Measurements from ENCODE around the gene IGF1R.

The IGF1R gene

DNA sequence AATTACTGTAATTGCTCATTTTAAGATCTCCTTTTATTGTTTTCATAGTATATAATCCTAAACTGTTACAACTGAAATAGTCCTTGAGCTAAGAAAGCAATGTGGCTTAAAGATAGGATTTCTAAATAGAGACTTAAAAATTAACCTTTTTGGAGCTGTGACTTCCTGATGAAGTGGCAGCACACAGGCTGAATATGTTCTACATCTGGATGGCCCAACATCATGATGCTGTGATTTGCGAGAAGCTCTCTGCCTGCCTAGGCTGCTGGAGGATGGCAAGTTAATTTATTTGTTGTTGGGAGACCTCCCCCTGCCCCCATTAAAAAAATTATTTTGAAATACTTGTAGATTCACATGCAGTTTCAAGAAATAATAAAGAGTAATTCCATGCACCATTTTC lies 134.5 kb downstream of the IGF1R start:
- DNase-seq (ENCODE audit: low read depth), result no peak
- no peak overlapping the region for H3K4me3 ChIP-seq (ENCODE audit: low read depth, low read length)
- TF ChIP-seq, protein P1, sequence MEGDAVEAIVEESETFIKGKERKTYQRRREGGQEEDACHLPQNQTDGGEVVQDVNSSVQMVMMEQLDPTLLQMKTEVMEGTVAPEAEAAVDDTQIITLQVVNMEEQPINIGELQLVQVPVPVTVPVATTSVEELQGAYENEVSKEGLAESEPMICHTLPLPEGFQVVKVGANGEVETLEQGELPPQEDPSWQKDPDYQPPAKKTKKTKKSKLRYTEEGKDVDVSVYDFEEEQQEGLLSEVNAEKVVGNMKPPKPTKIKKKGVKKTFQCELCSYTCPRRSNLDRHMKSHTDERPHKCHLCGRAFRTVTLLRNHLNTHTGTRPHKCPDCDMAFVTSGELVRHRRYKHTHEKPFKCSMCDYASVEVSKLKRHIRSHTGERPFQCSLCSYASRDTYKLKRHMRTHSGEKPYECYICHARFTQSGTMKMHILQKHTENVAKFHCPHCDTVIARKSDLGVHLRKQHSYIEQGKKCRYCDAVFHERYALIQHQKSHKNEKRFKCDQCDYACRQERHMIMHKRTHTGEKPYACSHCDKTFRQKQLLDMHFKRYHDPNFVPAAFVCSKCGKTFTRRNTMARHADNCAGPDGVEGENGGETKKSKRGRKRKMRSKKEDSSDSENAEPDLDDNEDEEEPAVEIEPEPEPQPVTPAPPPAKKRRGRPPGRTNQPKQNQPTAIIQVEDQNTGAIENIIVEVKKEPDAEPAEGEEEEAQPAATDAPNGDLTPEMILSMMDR (conservative IDR thresholded peaks at IDR 0.05; ENCODE audit: low read depth, low read length), result no peak

DNA sequence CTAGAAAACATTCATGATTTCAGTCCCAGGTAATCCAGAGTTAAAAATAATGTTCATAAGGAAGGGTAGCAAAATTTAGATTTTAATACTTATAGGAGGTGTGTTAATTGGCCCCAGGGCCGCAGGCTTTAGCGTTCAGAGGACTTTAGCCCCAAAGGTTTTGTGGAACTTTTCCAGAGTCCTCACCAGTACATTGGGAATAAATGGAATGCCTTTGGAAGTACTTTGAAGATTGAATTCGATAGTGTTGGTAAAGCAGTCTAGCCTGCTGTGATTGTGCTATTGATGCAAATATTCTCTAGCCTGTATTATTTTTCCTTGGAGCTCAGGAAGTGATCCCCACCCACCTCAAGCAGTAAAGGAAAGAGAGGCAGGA lies 137.1 kb downstream of the IGF1R start:
- TF ChIP-seq, protein P1 (conservative IDR thresholded peaks at IDR 0.05; ENCODE audit: low read depth, low read length), result no peak
- DNase-seq (ENCODE audit: low read depth), result no peak
- H3K4me3 ChIP-seq (ENCODE audit: low read depth, low read length), result no peak overlapping the region

DNA sequence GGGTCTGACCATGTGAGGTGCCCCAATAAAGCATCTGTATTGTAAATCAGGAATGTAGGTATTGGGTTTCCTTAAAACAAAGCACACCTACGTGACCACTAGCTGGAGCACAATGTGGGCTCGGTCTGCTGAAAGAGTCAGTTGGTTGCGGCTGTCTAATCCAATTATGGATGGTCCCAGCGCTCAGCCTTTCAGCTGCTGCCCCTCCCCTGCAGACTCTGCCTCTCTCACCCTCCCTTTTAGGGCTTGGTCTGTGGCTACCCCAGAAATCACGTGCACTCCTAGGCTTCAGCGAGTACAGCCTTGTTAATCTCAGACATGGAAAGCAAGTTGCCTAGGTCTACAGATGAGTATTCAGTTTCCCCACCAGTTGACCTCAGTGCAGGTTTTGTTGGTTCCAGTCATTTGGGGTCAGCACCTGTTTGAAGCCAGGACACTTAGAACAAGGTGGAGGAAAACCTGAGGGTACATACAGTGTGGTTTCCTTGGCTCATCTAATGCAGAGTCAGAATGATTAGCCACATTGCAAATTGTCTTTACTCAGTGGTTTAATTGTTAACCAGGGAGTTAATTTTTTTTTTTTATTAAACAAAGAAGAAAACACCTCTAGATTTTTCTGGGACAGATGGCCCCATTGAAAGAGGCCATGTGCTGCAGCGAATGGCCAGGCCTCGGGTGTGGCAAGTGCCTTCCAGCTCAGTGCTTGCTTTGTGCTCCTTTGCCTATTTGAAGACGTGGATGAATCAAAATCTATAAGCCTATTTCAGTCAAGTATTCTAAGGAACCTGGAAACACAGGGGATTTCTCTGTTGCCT lies 137.7 kb downstream of the IGF1R start:
- no peak overlapping the region for H3K4me3 ChIP-seq (ENCODE audit: low read depth, low read length)
- DNase-seq (ENCODE audit: low read depth), result no peak
- TF ChIP-seq, protein P1 (conservative IDR thresholded peaks at IDR 0.05; ENCODE audit: low read depth, low read length), result no peak

DNA sequence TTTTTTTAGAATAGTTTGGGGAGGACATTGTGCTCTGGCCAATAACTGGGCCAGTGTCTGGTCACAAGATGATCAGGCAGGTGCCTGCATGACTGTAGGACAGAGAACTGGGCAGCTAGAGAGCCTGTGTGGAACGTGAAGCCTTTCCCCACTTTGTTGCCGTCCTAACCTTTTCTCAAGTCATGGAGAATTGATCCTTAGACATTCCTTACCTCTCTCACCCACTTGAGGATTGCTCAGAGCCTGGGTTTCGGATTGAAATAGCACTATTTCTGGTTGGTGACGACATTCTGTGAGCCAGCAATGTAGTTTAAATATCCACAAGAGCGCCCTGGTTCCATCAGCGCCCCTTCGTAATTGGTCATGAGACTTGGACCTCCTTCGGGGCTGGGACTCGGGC lies 138.4 kb downstream of the IGF1R start:
- TF ChIP-seq, protein P1 (conservative IDR thresholded peaks at IDR 0.05; ENCODE audit: low read depth, low read length), result no peak

DNA sequence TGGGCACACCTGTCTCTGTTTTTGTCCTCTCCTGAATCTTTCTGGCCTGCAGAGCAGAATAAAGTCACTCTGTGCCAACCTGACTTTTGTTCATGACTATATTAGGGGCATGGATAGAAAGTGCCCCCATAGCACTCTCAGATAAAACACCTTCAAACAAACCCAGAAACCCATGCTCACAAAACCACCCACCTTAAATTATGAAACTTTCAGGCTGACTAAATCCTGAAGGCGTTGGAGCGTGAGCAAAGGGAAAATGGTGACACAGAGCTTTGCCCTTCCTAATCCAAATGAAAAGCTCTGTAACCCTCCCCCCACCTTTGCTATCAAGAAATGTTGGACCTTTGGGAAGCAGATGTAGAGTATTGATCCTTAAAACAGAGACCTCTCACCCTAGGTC lies 138.9 kb downstream of the IGF1R start:
- TF ChIP-seq, protein P1 (conservative IDR thresholded peaks at IDR 0.05; ENCODE audit: low read depth, low read length), result no peak
- no peak overlapping the region for H3K4me3 ChIP-seq (ENCODE audit: low read depth, low read length)
- no peak for DNase-seq (ENCODE audit: low read depth)

More for the DNA sequence above, 138.4 kb downstream of the IGF1R start:
- DNase-seq (ENCODE audit: low read depth), result no peak
- no peak overlapping the region for H3K4me3 ChIP-seq (ENCODE audit: low read depth, low read length)

DNA sequence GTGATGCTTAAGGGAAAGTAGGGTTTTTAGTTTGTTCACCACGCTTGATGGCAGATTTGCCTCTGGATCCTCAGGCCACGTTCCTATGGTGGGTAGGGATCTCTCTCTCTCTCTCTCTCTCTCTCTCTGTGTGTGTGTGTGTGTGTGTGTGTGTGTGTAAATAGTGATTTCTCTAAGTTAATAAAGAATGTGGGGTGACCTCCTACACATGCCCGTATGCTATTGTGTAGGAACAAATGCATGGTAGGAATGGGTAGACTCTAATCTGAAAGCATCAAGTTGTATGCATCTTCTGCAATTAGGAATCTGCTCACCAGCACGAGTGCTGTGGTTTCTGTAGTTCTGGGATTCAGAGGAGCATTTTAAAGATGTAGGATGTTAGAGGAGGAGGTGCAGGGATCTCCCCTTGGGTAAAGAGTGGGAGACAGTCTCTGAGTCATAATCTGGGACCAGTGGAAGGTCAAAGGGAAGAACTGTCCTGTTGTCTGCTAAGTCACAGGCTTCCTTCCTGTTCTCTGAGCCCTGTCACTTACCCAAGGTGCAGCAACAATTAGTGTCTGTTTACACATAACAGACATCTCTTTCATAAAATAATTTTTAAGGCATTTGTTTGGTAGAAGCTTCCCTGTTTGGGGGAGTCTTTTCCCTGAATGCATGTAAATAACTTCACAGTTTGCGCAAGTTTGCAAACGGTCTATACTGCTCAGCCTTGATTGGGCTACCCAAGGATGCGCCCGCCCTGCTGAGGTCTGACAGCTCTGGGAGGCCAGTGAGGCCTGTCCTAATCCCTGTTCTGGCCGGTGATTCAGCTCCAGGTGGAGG lies 139.8 kb downstream of the IGF1R start:
- DNase-seq (ENCODE audit: low read depth), result no peak
- H3K4me3 ChIP-seq (ENCODE audit: low read depth, low read length), result no peak overlapping the region
- TF ChIP-seq, protein P1 (conservative IDR thresholded peaks at IDR 0.05; ENCODE audit: low read depth, low read length), result no peak

Measured in choroid plexus epithelial cell (primary cell).